Measurements from ENCODE around the gene KAT6B.
"Not testable (repeated sequence)": the region's sequence is repeated elsewhere in the genome, so short reads cannot be mapped to it uniquely, and the experiment has no call there.

KAT6B gene

DNA sequence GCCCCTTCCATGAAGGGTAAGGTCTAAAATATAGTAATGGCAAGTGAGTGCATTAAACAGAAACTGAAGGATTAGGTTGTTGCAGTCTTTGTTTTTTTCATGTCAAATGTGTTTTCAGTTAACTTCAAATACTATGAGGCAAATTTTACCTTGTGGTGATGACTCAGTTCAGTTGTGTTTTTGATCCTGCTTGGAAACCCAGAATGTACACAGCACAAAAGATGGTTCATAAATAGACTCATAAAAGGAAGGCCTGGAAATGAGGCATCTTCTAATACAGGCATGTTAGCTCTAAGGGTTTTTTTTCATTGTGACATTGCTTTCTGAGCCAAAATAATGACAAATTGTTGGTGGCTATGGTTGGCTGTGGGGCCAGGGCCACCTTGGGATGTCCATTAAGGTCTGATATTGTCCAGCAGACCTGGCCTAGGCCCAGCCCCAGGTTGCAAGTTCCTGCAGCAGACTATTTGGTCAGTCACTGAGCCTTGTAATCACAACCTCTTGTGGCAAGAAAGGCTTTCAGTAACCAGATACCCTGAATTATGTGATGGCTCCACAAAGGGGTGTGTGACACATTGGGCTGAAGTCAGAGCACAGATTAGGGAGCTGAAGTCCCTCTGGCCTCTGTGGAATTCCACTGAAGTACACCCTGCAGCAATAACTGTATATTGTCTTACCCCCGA is 216.0 kb downstream of the KAT6B start:
- no peak for DNase-seq

DNA sequence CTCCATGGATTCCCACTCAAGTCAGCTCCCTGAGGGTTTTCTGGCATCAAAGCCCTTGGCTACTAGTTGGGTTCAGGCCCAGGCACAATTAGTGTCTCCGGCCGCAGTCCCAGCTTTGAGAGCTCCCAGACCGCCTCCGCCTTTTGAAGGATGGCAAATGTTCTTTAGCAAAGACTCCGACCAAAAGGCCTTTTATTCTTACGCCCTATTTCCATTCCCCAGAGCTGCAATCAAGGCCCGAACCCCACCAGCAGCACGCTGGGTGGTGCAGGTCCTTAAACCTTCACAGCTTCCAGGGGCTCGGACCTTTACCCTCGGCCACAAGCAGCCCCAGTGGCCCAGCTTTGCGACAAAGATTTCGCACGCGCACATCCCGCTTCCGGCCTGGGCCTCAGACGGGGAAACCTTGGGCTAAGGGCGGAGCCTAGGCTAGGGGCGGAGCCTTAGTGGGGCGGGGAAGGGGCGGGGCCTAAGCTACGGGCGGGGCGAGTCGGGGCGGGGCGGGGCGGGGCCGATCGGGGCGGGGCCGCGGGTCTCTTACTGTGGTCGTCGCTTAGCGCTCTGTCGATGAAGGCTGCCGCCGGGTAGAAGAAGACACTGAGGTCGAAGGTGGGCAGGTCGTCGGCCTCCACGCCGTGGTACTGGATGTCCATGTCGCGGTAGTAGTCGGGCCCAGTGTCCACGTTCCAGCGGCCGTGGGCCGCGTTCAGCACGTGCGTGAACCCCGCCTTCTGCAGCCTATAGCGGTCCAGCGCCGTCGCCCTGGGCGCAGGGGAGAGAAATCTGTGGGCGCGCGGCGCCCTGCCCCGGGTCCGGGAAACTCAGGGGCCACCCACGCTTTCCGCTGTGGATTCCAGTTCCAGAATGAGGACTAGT is 217.1 kb downstream of the KAT6B start:
- no peak for DNase-seq

DNA sequence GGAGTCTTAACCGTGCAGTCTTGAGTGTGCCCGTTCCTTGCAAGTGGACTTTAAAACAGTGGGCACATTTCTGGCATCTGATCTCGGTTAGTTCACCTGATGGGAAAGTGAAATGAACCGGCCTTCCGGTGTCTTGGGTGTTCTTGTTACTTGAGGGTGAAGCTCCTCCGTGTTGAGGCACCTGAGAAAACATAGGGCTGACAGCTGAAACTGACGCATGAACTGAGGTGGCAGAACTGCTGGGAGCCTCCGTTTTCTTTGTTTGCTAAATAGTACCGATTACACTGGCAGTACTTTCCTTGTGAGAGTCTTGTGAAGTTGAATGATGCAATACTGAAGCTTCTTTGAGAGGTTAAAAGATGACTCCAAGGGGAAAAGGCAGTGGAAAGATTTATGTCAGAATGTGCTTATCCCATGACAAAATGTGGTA is 222.3 kb downstream of the KAT6B start:
- no peak for DNase-seq

DNA sequence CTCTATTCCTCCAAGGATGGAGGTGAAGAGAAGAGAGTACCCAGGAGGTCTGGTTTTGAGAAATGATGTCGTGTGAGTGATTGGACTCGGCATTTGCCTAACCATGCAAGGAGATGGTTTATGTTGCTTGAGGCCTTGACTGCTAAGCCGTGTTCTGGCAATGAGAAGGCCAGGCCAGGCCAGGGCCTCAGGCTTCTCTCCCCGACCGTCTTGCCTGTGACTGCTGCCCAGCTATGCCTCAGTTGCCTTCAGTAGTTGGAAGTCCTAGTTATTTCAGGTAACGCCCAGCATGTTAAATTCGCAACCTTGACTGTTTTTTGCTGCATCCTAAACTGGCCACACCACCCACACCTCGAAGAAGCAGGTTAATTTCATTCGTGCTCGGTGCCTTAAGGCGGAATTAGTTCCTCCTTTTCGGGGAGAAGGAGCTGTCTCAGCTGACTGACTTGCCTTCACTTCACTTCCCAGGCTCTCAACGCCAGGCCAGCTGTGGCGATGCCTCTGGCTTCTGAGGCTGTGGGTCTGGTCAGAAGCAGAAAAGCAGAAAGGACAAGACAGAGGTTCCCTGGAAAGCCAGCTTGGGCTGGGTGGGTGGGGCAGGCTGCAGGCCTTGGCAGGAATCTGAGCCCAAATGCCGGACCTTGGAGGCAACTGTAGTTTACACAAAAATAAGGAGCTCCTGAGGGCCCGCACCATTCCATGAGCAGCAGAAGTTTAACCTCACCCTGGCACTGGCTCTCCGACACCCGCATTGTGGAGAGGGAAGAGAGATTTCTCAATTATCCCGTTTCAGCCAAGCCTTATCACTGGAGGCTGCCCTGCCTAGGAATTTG is 223.1 kb downstream of the KAT6B start:
- DNase-seq = no peak

DNA sequence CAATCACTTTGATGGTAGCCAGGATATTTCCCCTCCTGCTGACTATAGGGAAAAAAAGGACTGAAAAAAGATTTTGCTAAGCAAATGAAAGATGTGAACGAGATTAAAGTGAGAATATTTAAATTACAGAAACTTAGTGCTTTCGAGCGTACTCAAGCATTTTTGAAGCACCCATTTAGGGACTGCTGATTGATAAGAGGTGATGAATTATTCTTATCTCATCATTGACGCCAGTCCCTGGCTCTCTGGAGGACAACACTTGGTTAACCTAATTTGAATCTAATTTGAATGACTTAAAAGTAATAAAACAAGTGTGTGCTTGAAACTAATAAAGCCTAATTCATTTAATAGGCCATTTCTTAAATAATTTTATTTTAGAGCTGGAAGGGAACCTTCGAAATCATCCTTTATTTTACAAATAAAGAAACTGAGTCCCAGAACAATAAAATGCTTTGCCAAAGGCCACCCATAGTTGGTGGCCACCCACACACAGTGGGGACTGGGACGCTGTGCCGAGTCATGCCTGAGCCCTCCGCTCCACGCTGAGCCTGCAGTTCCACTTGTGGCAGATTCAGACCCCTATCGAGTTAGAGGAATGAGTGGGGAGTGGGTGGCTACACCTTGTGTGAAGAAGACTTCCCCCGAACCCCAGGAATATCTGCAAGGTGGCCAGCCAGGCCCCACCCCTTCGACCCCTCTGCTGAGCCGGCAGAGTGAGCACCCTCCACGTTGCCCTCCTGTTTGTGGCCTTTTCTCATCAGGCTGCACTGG is 223.9 kb downstream of the KAT6B start:
- DNase-seq = no peak

DNA sequence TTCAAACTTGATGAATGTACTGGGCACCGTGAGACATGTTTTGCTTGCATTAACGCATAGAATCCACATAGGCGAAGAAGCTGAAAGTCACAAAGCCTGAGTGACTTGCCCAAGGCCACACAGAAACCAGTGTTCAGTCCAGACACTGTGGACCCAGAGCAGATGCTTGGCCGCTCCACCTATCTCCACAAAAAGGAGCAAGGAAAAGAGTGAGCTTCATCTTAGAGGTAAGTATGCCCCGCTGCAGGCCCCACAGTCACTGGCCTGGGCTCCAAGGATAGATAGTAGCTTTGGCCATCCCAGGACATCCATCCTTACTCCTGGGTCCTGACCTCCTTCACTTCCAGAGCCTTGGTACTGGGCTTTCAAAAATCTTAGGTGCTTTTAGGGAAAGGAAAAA is 224.9 kb downstream of the KAT6B start:
- no peak for DNase-seq

DNA sequence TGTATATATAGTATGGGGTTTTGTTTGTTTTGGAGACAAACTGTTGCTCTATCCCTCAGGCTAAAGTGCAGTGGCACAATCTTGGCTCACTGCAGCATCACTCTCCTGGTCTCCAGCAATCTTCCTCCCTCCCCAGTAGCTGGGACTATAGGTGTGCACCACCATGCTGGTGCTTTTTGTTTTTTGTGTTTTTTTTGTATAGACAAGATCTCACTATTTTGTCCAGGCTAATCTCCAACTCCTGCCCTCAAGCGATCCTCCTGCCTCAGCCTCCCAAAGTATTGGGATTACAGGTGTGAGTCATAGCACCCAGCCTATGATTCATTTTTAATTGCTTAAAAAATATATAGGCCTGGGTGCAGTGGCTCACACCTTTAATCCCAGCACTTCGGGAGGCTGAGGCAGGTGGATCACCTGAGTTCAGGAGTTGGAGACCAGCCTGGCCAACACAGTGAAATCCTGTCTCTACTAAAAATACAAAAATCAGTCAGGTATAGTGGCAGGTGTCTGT is 229.6 kb downstream of the KAT6B start:
- not testable (repeated sequence) for DNase-seq

DNA sequence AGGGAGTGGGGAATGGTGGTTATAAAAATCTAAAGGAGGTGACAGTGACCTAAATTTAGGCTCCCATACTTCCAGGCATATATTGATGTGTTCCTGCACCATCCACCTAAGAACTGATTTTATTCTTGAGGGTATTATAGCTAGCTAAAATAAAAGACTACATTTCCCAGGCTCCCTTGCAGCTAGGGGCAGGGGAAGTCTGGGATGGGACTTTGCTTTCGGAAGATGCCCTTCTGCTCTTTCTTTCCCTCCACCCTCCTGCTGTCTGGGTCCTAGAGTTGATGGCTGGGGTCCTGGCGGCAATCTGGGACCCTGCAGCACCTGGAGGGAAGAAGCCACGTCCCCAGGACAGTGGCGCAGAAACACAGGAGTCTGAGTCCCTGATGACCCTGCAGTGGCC is 231.3 kb downstream of the KAT6B start:
- no peak for DNase-seq

DNA sequence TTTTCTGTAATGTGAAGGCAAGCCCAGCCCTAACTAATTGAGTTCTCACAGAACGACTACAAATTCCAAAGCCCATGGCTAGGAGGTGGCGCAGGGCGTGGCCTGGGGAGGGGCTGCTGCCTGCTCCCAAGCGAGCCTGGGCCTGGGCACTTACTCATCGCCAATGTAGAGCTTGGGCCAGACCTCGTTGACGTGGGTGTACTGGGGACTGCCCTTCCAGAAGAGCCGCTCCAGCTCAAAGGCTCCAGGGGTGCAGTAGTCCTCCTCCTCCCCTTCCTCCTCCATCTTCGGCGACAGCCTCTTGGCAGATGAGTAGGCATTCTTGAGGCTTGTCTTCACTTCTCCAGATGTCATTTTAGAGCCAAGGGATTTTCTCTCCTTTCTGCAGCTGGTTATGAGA is 231.8 kb downstream of the KAT6B start:
- DNase-seq = no peak

DNA sequence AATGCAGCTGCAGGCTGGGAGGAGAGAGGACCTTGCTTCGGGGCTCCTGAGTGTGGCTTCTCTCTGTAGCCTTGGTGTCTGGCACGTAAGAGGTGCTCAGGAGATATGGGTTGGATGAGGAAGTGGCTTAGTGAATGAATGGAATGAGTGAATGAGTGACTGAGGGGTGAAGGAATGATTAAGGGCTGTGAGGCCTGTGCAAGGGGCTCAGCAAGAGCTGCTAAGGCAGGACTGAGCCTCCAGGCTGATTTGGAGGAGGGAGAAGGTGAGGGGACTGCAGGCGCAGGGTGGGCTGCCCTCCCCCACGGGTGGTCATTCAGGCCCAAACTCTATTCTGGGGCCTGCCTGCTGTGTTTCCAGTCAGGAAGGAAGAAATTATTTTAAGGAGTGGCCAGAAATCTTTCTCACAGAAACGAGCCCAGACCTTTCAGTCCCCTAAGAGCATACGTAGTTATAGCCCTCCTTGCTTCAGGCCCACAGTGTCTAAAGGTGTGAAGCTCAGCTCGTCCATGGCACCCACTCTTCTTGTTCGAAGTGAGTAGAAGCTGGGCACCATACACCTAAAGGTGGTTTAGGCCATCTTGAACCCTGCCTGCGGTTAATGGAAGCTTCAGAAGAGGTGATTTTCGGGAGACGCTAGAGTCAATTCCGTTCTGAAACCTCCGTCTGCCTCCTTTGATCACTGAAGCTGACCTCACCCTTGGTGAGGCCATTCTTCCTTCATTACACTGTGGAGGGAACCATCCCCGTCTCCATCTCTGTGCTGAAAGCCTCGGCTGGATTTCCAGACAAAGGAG is 235.5 kb downstream of the KAT6B start:
- DNase-seq = no peak

DNA sequence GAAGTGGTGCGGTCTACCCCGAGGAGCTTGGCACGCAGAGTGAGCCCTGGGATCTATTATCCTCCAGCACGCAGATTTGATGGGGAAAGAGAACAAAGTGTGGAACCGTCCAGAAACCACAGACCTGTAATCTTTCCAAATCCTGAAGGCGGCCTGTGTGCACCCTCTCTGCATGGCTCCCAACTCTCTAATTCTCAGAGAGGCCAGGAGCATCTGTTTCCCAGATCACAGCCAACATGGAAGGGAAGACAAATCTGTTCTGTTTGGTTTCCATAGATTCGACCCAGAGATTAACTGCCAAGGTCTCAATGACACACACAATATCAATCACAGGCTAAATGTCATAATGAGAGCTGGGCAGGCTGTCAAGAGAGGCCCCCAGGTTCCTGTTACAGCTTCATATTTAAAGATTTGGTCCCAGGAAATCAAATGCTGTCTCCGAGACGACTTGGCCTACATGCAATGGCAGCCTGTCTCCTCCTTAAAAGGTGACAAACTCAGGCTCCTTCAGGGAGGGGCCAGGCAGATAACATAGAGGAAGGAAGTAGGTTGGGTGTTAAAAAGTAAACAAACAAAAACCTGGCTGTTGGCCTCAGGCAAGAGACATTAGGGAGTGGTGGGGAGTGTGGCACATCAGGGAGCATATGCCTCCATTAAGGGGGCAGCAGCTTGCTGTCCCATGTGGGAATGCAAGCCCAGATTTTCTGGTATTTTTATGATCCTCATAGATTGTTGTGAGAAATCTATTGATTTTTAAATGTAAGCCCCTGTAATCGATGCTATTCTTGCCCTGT is 236.3 kb downstream of the KAT6B start:
- no peak for DNase-seq

DNA sequence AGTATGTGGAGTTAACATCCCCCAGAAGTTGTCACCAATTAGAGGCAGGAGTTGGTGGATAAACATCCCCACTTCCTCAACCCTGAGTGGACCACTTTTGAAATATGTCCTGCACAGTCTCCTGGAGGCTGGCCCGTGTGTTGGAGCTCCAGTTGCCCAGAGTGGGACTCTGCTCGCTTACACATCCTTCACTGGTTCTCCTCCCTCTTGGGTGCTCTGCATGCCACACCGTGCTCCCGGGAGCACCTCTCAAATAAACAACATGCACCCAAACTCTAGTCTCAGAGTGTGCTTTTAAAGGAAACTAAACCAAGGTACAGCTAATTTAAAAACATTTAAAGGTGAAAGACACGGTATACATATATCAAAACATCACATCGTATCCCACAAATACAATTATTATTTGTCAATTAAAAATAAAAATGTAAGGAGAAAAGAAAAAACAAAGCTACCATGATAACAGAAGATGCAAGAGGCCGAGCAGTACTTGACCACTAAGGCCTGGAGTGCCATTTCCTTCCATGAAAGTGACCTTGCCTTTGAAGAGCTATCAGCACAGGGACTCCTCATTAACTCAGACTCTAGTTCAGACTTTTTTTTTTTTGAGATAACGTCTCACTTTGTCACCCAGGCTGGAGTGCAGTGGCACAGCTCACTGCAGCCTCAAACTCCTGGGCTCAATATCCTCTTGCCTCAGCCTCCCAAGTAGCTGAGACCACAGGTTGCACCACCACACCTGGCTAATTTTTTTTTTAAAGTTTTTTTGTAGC is 237.2 kb downstream of the KAT6B start:
- DNase-seq = no peak

DNA sequence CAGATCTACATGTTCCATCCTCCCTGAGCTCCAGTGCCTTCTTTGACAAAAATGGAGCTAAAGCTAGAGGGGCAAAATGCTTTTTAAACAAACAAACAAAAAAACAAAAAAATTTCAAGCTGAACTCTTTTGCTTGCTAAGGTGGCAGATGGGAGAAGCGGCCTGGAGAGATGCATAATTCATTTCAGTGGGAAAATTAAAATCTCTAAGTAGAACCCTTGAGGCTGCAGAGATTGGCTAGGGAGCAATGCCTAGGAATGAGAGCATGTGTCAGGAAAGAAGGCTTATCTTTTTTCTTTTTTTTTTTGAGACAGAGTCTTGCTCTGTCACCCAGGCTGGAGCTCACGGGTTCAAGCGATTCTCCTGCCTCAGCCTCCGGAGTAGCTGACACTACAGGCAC is 238.7 kb downstream of the KAT6B start:
- no peak for DNase-seq

DNA sequence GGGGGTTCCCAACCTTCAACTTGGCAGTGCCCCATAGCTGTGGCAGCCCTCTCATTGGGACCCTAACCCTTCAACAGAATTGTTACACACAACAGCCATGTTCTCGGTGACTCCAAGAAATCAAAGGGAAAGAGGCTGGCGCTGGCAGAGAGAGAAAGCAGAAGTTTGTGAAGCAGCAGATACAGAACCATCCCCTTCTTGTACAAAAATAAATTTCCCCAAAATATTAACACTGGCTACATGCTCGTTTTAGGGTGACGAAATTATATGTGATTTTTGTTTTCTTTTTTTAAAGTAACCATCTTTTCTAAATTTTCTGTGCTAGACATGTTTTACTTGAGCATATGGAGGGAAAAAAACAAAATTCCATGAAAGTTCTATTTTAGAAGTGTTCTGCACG is 239.9 kb downstream of the KAT6B start:
- no peak for DNase-seq

DNA sequence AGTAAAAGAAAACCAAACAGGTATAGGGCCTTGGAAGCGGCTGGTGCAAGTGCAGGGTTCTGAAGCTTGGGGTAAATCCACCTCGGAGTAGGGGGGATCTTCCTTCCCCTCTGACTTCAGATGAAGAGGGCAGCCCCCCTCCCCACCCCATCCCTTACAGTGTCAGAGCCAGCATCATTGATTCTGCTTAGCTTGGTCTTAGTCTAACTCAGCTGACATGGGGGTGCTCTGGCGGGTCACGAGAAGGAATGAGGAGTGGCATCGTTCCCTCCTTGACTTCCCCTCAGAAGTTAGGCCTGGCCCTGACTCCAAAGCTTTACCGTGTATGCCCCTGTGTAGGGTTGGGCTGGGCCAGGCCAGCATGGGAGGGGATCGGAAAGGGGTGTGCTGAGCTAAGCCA is 240.9 kb downstream of the KAT6B start:
- no peak for DNase-seq

DNA sequence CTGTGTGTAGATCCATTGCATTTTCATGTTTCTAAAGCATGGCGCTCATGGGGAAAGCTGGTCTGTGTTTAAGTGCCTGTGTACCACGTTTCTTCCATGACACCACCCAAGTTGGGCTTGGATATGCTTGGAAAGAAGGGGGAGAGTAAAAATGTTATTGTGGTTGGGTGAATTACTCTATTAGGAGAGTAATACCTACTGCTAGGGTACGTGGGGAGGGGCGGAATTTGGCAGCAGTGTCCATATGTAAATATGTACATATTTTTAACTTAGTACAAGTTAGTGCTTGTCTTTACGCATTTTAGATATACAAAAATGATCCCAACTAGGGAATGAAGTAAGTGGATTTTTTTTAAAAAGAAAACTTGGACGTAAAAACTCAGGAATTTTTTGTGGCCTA is 242.1 kb downstream of the KAT6B start:
- no peak for DNase-seq

DNA sequence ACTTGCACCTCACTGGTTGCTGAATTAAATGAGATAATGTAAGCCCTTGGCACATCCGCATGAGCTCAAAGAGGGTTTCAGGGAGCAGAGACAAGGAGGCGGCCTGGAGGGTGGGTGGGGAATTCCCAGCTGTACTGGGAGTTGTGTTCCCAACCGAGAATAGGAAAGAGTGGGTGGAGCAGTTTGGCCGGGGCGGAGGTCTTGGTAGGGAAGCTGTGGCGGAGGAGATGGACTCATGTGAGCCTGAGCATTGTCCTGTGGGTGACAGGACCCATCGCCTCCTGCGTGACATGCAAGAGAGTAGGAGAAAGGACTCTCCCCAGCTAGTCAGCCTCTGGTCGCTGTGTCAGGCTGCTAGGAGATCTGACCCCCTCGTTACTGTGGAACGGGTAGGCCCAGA is 244.1 kb downstream of the KAT6B start:
- DNase-seq = no peak

DNA sequence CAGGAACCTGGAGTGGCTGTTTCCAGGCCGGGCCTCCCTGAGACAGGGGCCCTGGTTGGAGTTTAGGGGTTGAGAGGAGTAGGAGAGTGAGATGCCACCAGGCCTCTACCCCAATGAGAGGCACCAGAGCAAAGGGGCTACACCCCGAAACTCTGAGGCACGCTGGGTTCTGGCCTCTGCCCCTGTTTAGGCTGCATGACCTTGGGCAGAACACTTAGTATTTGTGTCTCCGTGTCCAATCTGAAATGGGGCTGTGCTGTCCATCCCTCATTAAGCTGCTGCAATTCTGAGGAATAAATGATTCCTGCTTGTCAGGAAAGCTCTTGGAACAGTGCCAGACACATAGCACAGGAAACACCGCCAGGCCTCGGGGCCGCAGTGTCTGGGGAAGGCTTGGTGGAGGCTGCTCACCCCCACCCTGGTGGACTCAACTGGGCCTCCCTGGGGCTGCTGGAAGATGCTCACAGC is 244.6 kb downstream of the KAT6B start:
- no peak for DNase-seq

DNA sequence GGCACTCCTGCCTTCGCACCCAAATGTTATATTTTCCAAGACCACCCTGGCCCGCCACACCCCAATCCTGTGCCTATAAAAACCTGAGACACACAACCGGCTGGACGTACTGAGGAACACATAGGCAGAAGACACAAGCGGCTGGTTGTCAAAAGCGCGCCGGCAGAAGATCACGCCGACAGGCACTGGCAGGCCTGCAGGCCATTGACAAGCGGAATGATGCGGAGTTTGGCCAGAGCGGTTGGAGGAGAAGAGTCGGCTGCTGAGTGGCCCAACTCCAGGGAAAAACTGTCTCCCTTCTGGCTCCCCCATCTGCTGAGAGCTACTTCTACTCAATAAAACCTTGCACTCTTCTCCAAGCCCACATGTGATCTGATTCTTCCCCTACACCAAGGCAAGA is 245.4 kb downstream of the KAT6B start:
- DNase-seq = no peak

DNA sequence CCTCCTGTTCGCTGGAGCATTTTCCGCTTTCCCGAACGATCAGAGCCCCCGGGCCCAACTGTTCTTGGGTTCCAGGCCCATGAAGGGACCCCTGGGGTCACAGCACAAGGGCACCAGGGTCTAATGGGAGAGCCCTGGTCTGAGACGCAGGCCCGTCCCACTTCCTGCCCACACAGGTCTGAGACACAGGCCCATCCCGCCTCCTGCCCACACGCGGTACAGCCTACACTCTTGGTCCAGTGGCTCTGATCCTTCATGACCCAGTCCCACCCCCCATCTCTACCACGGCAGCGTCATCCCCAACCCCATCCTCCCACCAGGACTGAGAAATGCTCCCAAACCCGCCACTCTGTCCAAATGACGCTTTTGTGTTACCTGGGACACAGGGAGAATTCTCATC is 246.3 kb downstream of the KAT6B start:
- DNase-seq = no peak

Measured in NCI-H2029 treated with DMSO at 0.1 percent for 48 hours (cell line).